ENCODE results near the gene ABCC5. TPM values are rescaled to one million over a fixed set of nuclear protein-coding genes. Genes with fewer than 3 reads are reported as not detected.

Gene ABCC5
- total and polyA plus RNA-seq, 2 of the 8 experiments (the other 6 are each of a cell fraction or from before 2014, with no cell fraction given), result 25.3 to 40.8 TPM

GRCh38 chr3:183980403-183980802 is 37.3 kb downstream of the ABCC5 start:
- ChIA-PET POLR2A (ENCODE audit: partially characterized antibody) (no interaction called here), CTCF (ENCODE audit: partially characterized antibody) (interaction anchor here (1.4 to 2.0 kb wide), 3 partner anchors 36 to 307 kb away, joined by 3 to 7 read pairs (median 4); no protein-coding TSS in a partner anchor)
- Histone ChIP-seq H3K79me1 (ENCODE audit: low read depth, low read length) (no peaks in the 10 kb centered on the region), H3K23me2 (ENCODE audit: low read depth, low read length) (no peaks in the 10 kb centered on the region), H3K18ac (ENCODE audit: extremely low read depth, low read length) (no peak overlapping the region), H3K27me3 (replicated peaks in 1 of 4; ENCODE audit: control insufficient read depth in 3 of 4, extremely low read depth in 1 of 4, insufficient read depth in 3 of 4, low read length in 3 of 4) (no peaks in the 10 kb centered on the region), H2AFZ (ENCODE audit: low read length) (no peak overlapping the region), H3K9me3 (ENCODE audit: insufficient read depth in 2 of 2, low read depth in 1 of 2, low read length in 1 of 2) (no peaks in the 10 kb centered on the region), H3K79me2 (ENCODE audit: control insufficient read depth in 1 of 2, insufficient read depth in 2 of 2, low read length in 2 of 2) (no peaks in the 10 kb centered on the region), H3K27ac (ENCODE audit: low read depth, low read length) (no peak overlapping the region), H3K4me3 (ENCODE audit: extremely low read depth in 1 of 4, insufficient read depth in 2 of 4, low read depth in 3 of 4, low read length in 4 of 4) (no peak overlapping the region), H2BK12ac (ENCODE audit: low read depth, low read length) (no peak overlapping the region), H3K14ac (ENCODE audit: insufficient read length) (no peak overlapping the region), H3K56ac (replicated peaks; ENCODE audit: insufficient read length, low read depth, low read length) (no peak overlapping the region), H2BK120ac (replicated peaks; ENCODE audit: low read depth, low read length) (no peak overlapping the region), H3K9ac (replicated peaks in 1 of 4; ENCODE audit: extremely low read depth in 1 of 4, low read depth in 3 of 4, low read length in 3 of 4) (no peak overlapping the region), H2AK5ac (ENCODE audit: low read depth, low read length) (no peak overlapping the region), H3K36me3 (ENCODE audit: control insufficient read depth in 2 of 4, insufficient read depth in 4 of 4, low read length in 3 of 4) (peaks cover 0 to 21% (median 6%) of the 10 kb centered on the region in 4 experiments; a peak in 6 of 8 replicates), H2BK15ac (ENCODE audit: low read length) (no peak overlapping the region), H3K4me1 (replicated peaks in 1 of 4; ENCODE audit: control insufficient read depth in 3 of 4, insufficient read depth in 4 of 4, low read length in 3 of 4) (peaks cover 0 to 14% (median 8%) of the 10 kb centered on the region in 4 experiments), H3K23ac (ENCODE audit: insufficient read length) (no peak overlapping the region), H4K20me1 (replicated peaks in 1 of 2; ENCODE audit: control insufficient read depth in 1 of 2, insufficient read depth in 2 of 2, low read length in 2 of 2) (no peaks in the 10 kb centered on the region), H4K91ac (replicated peaks; ENCODE audit: insufficient read length, low read length) (no peak overlapping the region), H2BK20ac (ENCODE audit: low read length) (no peak overlapping the region), H2BK5ac (ENCODE audit: low read depth, low read length) (no peak overlapping the region), H3K4me2 (ENCODE audit: insufficient read depth in 1 of 2, low read depth in 2 of 2, low read length in 2 of 2) (no peak overlapping the region), H3K4ac (replicated peaks; ENCODE audit: insufficient read length, low read depth, low read length) (no peak overlapping the region), H4K8ac (ENCODE audit: extremely low read depth, insufficient read depth, low read length) (no peak overlapping the region; the same call in 1 of the 2 replicates), H4K5ac (ENCODE audit: insufficient read length, low read depth, low read length) (no peak overlapping the region)
- 91% methylated on average over 4 of the region's 4 CpGs; no CpG with 5 or more reads in 1 of the 2 experiments for WGBS, 2 experiments (ENCODE audit: extremely low coverage in 1 of 2, insufficient coverage in 1 of 2, insufficient read length in 1 of 2, insufficient replicate concordance in 2 of 2, low coverage in 1 of 2, low lambda C conversion rate in 2 of 2, missing lambda C conversion rate in 1 of 2)
- FAIRE-seq (no peak), DNase-seq (ENCODE audit: low read depth in 1 of 2, low spot score in 2 of 2) (no peak)
- TF ChIP-seq YY1 (IDR thresholded peaks at IDR 0.05; ENCODE audit: low read depth, low read length) (no peak), NANOG (IDR thresholded peaks at IDR 0.05; ENCODE audit: insufficient read depth, low read depth, low read length, poor library complexity, severe bottlenecking) (no peak), MAX (IDR thresholded peaks at IDR 0.05) (no peak), EGR1 (IDR thresholded peaks at IDR 0.05; ENCODE audit: borderline replicate concordance, low read depth, low read length) (no peak), SP4 (IDR thresholded peaks at IDR 0.05; ENCODE audit: low read length) (no peak), SIX5 (IDR thresholded peaks at IDR 0.05; ENCODE audit: low read depth, low read length) (no peak), POLR2AphosphoS5 (IDR thresholded peaks at IDR 0.05; ENCODE audit: low read depth, low read length) (no peak), JUND (IDR thresholded peaks at IDR 0.05; ENCODE audit: low read length) (no peak), TCF12 (IDR thresholded peaks at IDR 0.05; ENCODE audit: low read depth, low read length) (no peak), USF2 (IDR thresholded peaks at IDR 0.05; ENCODE audit: low read length) (no peak), TAF7 (optimal IDR thresholded peaks at IDR 0.05; ENCODE audit: borderline replicate concordance, low read depth, low read length) (no peak), NRF1 (IDR thresholded peaks at IDR 0.05; ENCODE audit: low read depth, low read length) (no peak), KDM1A (IDR thresholded peaks at IDR 0.05; ENCODE audit: borderline replicate concordance, low read length) (no peak), EZH2 (IDR thresholded peaks at IDR 0.05; ENCODE audit: low read depth, low read length, severe bottlenecking) (no peak)

All from H1 (cell line).